HG02884 (cell line): ENCODE results near the gene COPB2.

Experiments used
- ATAC-seq: cut with Tn5 transposase; IDR thresholded peaks from one replicate; pipeline ENCODE4 v1.9.1; 2021; ENCODE audit warnings: mild to moderate bottlenecking, moderate library complexity; ENCODE audit not compliant: unreplicated experiment

Gene COPB2

GRCh38 chr3:139309880-139310279 lies 79.6 kb downstream of the COPB2 start:
- ATAC-seq = no peak

GRCh38 chr3:139309061-139309591 lies 80.3 kb downstream of the COPB2 start:
- ATAC-seq = no peak

DNA sequence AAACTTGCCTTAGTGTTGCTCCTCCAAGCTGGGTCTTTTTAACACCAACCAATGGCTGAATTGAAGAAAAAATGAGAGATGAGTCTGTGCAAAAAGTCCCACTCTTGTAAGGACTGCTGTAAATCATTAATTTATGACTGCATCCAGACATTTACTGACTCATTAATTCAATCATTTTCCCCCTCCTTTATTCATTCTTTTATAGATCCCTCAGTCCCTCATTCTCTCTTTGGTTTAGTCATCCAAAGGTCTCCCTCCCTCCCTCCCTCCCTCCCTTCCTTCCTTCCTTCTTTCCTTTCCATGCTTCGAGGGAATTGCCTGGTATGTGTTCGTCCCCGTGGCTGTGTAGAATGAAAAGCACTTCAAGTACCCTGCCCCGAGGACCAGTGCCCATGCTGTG lies 80.9 kb downstream of the COPB2 start:
- no peak for ATAC-seq

- no peak for ATAC-seq
Observed at GRCh38 chr3:139307601-139308555, 81.6 kb downstream of the COPB2 start.
